PC-9 (cell line): ENCODE data around the gene MAGEB3.

Experiments used
- EZH2 ChIP-seq: fragments of 200-600 bp; sonication (generic); IDR thresholded peaks from 2 replicates; pipeline ENCODE4 v1.8.0; 2017; ENCODE audit warnings: antibody characterized with exemption, low read depth
- TF ChIP-seq, protein P1 (sequence below): fragments of 200-600 bp; sonication (generic); conservative IDR thresholded peaks from 2 replicates; pipeline ENCODE4 v1.6.1; 2017; ENCODE audit warnings: mixed run types, antibody characterized with exemption, mild to moderate bottlenecking, moderate library complexity

DNA sequence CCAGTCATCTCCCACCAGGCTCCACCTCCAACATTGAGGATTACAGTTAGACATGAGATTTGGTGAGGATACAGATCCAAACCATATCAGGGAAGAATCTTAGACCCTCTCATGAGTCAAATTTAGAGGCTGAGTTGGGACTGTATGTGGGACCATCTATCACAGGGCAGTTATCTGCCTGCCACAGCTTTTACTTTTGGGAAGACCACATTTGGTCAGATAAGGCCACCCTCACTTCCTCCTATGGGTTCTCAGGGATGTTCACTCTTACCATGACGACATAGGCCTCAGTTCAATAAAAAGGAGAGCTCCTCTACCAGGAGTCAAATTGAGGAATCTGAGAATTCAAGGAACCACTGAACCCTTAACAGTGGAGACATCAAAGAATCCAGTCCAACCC is 13.0 kb upstream of the MAGEB3 start:
- TF ChIP-seq, protein P1, sequence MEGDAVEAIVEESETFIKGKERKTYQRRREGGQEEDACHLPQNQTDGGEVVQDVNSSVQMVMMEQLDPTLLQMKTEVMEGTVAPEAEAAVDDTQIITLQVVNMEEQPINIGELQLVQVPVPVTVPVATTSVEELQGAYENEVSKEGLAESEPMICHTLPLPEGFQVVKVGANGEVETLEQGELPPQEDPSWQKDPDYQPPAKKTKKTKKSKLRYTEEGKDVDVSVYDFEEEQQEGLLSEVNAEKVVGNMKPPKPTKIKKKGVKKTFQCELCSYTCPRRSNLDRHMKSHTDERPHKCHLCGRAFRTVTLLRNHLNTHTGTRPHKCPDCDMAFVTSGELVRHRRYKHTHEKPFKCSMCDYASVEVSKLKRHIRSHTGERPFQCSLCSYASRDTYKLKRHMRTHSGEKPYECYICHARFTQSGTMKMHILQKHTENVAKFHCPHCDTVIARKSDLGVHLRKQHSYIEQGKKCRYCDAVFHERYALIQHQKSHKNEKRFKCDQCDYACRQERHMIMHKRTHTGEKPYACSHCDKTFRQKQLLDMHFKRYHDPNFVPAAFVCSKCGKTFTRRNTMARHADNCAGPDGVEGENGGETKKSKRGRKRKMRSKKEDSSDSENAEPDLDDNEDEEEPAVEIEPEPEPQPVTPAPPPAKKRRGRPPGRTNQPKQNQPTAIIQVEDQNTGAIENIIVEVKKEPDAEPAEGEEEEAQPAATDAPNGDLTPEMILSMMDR = no peak
- TF ChIP-seq EZH2 = no peak
